HG03159 (cell line): ENCODE measurements around the gene RBMS3.
"Not testable (repeated sequence)": the region's sequence is repeated elsewhere in the genome, so short reads cannot be mapped to it uniquely, and the experiment has no call there.

Experiments
- ATAC-seq: cut with Tn5 transposase; IDR thresholded peaks from one replicate; pipeline ENCODE4 v1.9.1; 2021; ENCODE audit warnings: mild to moderate bottlenecking, moderate library complexity; ENCODE audit not compliant: unreplicated experiment

Gene RBMS3

DNA sequence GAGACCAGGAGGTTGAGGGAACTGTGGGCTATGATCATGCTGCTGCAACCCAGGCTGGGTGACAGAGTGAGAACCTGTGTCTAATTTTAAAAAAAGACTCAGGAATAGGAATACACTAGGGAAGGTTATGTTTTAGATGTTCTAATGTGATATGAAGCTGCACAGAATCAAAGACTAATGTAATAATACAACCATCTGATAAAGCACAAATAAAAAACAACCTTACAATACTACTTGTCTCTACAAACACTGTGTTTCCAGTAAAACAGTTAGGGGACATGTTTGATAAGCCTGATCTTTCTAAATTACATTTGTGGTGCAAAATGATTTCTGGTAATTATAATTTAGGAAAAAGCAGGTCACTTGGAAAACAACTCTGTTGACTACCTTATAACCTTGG is 56.7 kb downstream of the RBMS3 start:
- no peak for ATAC-seq

DNA sequence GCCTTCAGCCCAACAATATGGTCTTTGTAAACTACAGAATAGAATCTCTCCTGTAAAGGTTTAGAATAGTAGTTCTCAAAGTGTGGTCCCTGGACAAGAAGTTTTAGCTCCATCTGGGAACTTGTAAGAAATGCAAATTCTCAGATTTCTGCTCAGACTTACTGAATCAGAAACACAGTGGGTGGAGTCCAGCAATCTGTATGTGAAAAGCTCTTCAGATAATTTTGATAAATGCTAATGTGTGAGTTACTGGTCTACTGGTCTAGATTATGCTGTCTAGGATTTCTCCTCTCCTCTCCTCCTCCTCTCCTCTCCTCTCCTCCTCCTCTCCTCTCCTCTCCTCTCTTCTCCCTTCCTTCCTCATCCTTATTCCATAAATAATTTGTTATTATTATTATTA is 57.5 kb downstream of the RBMS3 start:
- ATAC-seq = no peak

DNA sequence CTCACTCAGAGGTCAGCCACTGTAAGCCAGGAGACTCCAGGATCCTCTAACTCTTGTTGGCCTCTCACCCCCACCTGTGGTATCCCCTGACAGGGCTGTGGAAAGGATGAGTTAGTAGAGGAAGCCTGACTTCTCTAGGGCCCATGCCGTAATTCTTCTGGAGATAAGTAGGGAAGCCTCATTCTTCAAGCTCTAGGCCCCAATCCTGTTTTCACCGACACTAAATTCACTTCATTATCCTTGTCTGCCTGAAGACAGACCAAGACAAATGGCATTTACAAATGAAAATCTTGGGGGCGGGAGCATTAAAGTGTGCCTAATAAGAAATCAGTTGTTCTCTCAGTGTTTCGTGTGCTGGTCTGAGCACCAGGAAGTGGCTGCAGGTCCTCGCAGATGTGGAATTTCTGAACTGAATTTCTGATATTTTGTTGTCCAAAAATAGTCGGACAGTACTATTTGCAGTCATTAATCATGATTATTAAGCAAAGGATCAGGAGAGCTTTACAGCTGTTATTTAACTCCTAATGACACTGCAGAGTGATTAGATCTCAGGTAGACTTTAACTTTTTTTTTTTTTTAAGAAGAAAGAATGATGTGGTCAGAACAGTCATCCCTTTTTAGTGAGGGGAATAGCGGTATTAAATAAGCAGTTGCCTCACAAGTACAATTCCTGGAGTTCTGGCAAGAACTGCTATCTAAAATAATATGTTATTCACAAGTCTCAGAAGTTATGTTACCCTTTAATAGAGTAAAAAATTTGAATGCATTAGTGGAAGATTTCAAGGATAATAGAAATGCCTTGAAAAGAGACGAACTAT is 58.4 kb downstream of the RBMS3 start:
- no peak for ATAC-seq

DNA sequence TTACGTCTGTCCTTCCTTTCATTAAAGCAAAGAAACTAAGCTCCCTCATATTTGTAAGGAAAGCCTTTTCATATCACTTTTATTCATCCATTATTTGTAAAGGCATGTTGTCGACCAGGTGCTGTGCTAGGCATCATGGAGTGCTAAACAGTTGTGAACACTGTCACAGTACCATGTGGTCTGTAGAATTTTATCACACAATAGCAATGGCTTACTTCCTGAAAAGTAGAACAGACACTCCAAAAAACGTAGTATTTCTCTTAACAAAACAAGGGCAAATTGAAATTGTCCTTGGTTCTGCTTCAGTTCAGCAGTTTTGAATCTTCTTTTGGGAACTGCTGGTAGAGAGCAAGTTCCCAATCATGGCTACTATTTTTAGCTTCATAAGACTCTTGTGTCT is 63.3 kb downstream of the RBMS3 start:
- no peak for ATAC-seq

DNA sequence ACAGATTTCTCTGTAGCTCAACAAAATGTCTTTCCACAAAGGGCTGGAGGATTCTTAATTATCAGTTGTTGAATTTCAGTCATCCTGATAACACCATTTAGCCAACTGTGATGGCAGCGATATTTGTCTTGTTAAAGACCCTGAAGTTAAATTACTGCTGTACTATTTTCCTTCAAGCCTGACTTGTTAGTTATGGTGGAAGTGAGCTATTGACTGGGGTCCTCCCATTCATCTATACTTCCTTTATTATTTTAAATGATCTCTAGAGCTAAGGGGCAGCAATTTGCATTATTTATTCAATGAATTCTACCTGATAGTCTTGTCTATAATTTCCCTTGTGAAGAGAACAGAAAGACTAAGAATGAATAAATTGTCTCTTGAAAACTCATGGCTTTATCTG is 64.1 kb downstream of the RBMS3 start:
- ATAC-seq = no peak

DNA sequence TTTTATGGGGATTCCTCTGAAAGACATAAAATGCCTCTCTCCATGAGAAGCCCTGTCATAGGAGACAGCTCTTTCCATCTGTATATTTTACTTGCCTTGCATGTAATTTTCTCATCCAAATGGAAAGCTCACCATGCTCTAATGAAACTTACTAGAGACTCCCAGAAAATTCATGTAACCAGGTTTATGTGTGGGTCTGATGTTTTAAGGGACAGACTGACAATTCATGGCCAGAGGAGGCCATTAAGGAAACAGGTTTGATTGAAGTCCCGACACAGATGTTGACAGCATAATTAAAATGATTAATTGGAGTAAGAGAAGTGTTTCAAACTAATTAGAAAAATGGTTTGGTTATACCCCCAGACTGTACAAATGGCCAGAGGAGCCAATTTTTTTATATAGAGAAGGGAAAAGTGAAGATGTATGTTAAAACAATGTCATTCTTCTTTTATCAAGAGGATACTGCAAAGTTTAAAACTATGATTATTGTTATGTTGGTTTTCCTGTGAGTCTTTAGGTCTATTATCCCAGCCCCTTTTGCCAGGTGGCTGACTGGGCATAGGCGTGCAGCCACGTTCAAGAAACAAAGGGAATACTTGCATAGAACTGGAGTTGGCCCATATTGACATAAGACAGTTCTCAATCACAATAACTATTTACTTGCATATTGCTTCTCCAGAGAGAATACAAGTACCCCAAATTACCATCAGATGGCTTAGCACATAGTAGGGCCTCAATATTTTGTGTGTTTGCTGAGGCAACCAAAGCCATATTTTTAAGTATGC is 64.8 kb downstream of the RBMS3 start:
- ATAC-seq = no peak

DNA sequence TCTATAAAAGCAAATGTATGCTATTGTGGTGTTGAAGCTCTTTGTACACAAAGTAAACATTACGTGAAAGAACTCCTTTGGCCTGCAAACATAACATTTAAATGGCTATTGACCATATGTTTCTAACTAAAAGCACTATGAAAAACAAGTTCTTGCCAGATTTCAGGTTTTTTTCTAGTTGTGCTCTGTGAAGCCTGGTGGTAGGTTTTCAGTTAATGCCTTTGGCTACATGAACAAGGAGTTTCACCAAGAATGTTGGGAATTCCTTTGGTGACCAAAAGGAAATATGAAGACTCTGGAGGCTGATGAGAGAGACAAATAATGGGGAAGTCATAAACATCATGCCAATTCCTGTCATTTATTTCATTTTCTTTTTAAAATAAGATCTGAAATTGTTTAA is 66.0 kb downstream of the RBMS3 start:
- no peak for ATAC-seq

DNA sequence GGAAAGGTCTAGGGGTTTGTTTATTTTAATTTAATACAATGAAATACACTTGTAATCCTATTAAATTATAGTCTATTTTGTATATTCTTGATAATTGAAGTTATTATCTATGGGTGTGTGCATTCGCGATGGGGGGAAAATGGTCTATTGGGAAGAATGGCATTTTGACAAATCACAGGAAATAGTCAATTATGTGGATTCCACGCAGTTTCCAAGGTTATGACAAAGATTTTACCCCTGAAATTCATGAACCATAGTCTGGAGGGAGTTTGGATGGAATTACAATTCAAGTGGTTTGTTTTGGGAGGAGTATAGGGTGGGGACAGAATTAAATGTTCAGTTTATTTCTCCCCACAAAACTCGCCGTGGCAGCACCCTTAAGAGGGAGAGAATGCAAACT is 66.5 kb downstream of the RBMS3 start:
- no peak for ATAC-seq

DNA sequence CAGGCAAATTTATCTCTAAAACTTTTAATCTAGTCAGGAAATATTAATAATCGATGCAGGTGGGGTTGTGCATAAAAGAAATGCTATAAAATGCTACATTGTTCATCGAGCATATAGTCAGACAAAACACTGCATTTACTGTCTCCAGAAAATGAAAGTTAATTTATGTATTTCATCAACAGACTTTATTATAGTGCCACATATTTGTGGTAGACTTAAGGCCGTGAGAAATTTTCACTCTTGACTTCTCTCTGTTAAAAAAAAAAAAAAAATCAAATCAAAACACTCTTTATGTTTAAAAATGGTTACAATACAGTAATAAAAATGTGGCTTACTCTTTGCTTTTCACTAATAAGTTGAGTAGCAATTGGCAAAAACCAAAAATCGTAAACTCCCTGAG is 67.4 kb downstream of the RBMS3 start:
- no peak for ATAC-seq

DNA sequence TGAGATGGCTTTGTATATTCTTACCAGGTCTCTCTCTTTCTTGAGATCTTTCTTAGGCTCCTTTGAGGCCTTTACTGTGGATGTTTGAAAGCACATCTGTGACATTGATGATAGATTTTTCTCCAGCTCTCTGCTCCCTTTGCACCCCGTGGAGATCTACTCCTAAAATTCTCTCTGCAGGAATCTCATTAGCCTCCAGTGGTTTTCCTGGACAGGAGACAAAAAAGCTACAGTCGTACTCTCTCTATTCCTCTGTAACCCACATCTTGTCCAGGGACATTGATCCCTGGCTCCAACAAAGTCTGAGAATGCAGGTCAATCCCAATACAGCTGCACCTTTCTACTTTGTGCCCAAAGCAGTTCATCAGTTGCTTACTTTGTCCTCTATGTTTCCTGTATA is 68.2 kb downstream of the RBMS3 start:
- no peak for ATAC-seq

DNA sequence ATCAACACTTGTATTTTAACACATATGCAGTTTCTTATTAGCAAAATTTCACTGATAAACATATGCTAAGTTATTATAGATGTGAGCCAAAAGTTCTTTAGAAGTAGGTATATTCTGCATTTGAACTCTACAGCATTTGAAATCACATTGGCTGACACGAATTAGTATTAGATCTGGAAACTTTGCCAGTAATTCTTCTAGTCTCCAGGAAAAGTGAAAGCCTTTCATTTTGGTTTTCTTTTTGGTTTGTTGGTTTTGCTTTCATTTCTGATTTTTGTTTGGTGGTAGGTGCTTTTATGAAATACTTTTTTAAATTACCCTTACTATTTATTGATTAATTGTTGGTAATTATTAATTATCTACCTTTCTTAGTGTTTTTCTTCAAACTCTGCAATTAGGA is 72.9 kb downstream of the RBMS3 start:
- no peak for ATAC-seq

DNA sequence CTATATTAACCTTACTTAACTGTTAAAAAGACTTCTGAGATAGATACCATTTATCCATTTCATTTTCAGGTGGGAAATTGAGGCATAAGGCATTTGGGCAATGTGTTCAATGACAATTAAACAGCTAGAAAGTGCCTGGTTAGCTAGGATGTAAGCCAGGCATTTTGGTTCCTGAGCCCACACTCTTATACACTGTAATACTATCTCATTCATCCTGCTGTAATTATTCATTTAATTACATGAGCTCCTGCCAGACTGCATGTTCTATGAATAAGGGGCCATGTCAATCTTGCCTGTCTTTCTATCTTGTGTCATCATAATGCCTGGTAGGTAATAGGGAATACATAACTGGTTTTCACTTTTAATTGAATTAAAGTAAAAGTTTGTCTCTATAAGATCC is 74.0 kb downstream of the RBMS3 start:
- no peak for ATAC-seq

DNA sequence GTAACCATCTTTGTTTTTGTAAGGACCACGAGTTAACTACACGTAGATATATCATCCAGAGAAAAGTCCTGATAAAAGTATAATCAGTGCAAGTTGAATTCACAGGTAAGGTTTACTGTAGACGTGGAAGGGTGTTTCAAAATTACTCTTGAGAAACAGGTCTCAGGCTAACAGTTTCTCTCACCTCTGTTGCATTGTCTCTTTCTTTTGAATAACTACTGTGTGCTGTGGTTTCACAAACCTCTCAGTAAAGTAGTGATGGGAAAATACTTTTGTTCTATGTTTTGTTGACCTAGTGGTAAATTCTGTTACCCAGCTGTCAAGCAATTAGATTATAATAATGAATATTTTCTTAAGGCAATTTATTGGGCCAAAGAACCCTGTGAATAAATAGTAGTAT is 75.2 kb downstream of the RBMS3 start:
- no peak for ATAC-seq

DNA sequence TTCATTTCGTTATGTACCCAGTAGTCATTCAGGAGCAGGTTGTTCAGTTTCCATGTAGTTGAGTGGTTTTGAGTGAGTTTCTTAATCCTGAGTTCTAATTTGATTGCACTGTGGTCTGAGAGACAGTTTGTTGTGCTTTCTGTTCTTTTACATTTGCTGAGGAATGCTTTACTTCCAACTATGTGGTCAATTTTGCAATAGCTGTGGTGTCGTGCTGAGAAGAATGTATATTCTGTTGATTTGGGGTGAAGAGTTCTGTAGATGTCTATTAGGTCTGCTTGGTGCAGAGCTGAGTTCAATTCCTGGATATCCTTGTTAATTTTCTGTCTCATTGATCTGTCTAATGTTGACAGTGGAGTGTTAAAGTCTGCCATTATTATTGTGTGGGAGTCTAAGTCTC is 79.4 kb downstream of the RBMS3 start:
- not testable (repeated sequence) for ATAC-seq

DNA sequence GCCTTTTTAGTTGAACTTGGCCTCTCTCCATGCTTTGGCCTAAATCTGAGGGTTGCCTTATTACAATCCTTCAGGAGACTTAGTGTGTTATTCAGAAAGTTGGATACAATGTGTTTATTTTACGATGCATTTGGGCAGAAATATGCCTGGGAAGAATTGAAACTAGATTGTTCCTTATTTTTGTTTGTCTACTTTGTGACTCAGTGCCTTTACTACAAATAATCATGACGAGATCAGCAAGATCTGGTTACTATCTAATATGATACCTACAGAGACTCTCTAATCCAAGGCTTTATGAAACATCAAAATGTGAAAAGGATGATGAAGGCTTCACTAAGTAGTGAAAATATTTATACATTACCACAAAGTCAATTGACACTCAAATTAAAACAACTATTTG is 82.2 kb downstream of the RBMS3 start:
- ATAC-seq = no peak

DNA sequence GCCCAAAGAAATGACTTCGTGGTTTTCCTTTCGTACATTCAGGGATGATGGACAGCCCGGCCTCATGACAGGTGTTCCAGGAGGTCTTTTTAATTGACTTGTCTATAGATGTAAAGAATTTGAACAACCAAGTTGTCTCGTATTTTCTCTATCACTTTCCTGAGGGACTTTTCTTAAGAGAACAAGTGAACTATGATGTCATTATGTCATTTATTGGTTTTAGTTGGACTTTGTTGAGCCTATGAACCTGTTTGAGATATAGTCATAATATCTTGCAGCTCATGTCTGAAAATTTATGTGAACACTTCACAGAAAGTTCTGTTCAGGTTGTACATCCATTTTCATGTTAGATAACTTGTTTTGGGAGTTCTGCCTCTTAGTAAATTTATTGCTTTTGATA is 89.2 kb downstream of the RBMS3 start:
- no peak for ATAC-seq

DNA sequence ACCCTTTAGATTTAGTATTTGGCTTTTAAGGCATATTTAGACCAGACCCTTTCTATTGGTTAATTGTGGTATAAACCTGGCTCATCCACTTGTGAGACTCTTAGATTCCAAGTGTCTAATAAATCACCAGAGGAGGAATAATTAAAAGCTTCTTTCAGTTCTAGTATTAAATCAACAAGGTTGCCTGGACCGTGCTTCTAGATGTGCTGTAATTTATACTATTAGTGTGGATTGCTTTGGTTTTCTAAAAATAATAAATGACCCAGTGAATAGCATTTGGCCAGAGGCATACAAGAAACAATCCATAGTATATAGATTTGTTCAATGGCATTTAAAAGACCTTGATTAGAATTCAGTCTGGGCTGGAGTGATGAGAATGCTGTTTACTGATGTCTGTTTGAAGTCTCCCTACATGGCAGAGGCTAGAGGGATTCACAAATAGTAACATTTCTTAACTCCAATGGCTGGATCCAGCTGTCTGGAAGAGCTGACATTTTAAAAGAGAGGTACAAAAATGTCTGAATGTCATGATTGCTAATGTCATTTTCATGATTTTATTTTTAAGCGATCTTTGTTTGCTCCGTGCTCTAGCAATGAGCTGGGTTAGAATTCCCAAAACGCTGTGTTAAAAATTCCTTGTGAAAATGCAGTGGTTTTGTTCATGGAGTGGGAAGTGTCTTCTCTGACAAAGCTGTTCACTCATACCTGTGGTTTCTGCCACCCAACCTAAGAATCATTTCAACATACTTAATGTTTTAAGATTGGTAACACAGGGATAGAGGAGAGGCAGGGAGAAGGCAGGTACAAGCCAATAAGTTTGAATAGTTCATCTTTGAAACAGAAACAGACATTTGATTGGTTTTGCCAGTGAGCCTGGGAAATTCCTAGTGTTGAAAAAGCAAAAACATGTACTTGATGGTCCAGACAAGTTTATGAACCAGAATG is 89.9 kb downstream of the RBMS3 start:
- ATAC-seq = no peak

DNA sequence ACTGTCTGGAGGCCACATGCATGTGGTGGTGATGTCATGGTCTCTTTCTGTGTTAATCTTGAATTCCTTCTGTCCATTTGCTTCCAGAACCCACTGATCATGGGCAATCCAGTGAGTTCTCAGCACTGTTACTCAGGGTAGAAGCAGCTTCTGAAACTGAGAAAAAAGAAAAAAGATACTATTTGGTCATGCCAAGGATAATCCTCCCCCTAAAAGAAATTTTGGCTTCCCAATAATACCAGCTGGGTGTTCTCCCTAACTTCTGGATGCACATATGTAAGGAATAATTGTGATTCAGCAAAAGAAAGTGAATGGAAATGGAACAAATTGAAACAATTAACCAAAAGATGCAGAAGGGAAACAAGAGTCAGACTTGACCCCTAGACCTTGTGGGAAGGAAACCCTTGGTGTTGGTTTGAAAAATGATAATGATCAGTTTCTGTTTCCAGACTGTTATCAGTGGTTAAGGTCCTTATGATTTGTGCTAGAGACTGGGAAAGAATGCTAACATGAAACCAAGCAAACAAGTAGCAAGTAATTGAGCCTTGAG is 92.3 kb downstream of the RBMS3 start:
- no peak for ATAC-seq

DNA sequence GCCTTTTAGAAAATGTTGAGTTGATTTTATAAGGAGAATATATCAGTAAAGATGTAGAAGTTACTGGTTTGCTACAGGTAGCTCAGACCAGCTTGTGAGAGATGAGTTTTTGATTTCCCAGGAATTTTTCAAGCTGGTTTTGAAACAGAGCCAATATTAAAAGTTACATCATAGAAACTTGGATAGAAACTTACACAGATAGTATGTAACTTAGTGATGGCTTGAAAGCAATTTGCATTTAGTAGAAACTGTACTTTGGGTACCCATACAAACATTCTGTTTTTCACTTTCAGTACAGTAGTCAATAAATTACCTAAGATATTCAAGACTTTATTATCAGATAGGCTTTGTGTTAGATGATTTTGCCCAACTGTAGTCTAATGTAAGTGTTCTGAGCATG is 93.4 kb downstream of the RBMS3 start:
- no peak for ATAC-seq

DNA sequence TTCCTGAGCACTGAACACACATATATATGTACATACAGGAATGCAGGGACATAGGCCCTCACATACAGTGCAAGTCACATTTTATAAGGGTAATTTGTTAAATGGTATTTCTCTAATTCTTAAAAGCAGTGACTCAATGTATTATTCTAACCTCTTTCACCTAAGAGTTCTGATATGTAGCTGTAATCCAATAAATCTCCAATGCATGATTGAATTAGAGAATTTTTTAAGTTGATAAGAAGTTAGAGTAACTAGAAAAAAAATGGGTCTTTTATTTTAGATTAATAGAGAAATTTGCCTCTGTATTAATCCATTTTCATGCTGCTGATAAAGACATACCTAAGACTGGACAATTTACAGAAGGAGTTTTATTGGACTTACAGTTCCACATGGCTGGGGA is 98.2 kb downstream of the RBMS3 start:
- ATAC-seq = no peak

DNA sequence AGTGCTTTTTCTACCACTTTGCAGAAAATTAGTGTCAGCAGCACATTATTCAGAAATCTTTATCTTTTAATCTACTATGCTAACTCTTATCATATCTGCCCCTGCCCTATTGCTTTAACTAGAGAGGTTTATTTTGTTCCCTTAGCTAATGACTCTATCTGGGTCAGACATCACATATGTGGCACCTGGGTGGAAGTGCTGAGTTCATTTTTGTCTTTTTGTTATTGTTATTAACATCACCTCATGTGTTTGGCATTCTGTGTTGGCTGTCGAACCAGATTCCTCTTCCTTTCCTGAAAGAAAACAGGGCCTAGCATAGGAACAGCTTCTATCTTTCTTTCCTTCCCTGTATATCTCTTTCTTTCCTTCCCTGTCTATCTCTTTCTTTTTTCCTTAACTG is 100.7 kb downstream of the RBMS3 start:
- ATAC-seq = no peak
